ENCODE measurements around the gene CSTB. TPM values are rescaled to one million over a fixed set of nuclear protein-coding genes. Genes with fewer than 3 reads are reported as not detected.
"Not testable (repeated sequence)": the region's sequence is repeated elsewhere in the genome, so short reads cannot be mapped to it uniquely, and the experiment has no call there.

Gene CSTB, protein sequence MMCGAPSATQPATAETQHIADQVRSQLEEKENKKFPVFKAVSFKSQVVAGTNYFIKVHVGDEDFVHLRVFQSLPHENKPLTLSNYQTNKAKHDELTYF
- total RNA-seq (26.5 TPM), polyA plus RNA-seq (198 TPM)
- long read RNA-seq, donor 1, transcript CSTB-202 (1 exons, 3,744 nt): minor isoform, 6 of 33 reads
- long read RNA-seq, donor 1, transcript CSTB-201 (3 exons, 2,164 nt): major isoform, 26 of 33 reads
- long read RNA-seq, donor 1, partial matches to known transcripts: 0 of 33 reads
- long read RNA-seq, donor 1, other reads (novel, unspliced or antisense): 0 of 33 reads
- long read RNA-seq, donor 2, transcript CSTB-204 (2 exons, 2,354 nt): minor isoform, 7 of 174 reads
- long read RNA-seq, donor 2, transcript CSTB-201 (3 exons, 2,164 nt): major isoform, 109 of 174 reads
- long read RNA-seq, donor 2, transcript CSTB-202 (1 exons, 3,744 nt): minor isoform, 40 of 174 reads
- long read RNA-seq, donor 2, partial matches to known transcripts: 18 of 174 reads
- long read RNA-seq, donor 2, other reads (novel, unspliced or antisense): 0 of 174 reads
- long read RNA-seq, donor 3, transcript CSTB-202 (1 exons, 3,744 nt): minor isoform, 46 of 344 reads
- long read RNA-seq, donor 3, transcript CSTB-204 (2 exons, 2,354 nt): minor isoform, 5 of 344 reads
- long read RNA-seq, donor 3, transcript CSTB-201 (3 exons, 2,164 nt): major isoform, 265 of 344 reads
- long read RNA-seq, donor 3, partial matches to known transcripts: 26 of 344 reads
- long read RNA-seq, donor 3, other reads (novel, unspliced or antisense): 0 of 344 reads
- long read RNA-seq, donor 4, transcript CSTB-202 (1 exons, 3,744 nt): minor isoform, 29 of 176 reads
- long read RNA-seq, donor 4, transcript CSTB-201 (3 exons, 2,164 nt): major isoform, 130 of 176 reads
- long read RNA-seq, donor 4, partial matches to known transcripts: 14 of 176 reads
- long read RNA-seq, donor 4, other reads (novel, unspliced or antisense): 0 of 176 reads
- long read RNA-seq, donor 5, transcript CSTB-202 (1 exons, 3,744 nt): minor isoform, 45 of 362 reads
- long read RNA-seq, donor 5, transcript CSTB-204 (2 exons, 2,354 nt): minor isoform, 10 of 362 reads
- long read RNA-seq, donor 5, transcript CSTB-201 (3 exons, 2,164 nt): major isoform, 275 of 362 reads
- long read RNA-seq, donor 5, partial matches to known transcripts: 30 of 362 reads
- long read RNA-seq, donor 5, other reads (novel, unspliced or antisense): 0 of 362 reads
- long read RNA-seq, donor 6, transcript CSTB-201 (3 exons, 2,164 nt): major isoform, 96 of 115 reads
- long read RNA-seq, donor 6, transcript CSTB-202 (1 exons, 3,744 nt): minor isoform, 12 of 115 reads
- long read RNA-seq, donor 6, partial matches to known transcripts: 5 of 115 reads
- long read RNA-seq, donor 6, other reads (novel, unspliced or antisense): 0 of 115 reads
- long read RNA-seq, donor 7, transcript CSTB-201 (3 exons, 2,164 nt): major isoform, 187 of 243 reads
- long read RNA-seq, donor 7, transcript CSTB-202 (1 exons, 3,744 nt): minor isoform, 34 of 243 reads
- long read RNA-seq, donor 7, partial matches to known transcripts: 15 of 243 reads
- long read RNA-seq, donor 7, other reads (novel, unspliced or antisense): 5 of 243 reads
- long read RNA-seq, donor 8, transcript CSTB-201 (3 exons, 2,164 nt): major isoform, 82 of 87 reads
- long read RNA-seq, donor 8, partial matches to known transcripts: 0 of 87 reads
- long read RNA-seq, donor 8, other reads (novel, unspliced or antisense): 0 of 87 reads
- long read RNA-seq, donor 9, transcript CSTB-201 (3 exons, 2,164 nt): major isoform, 90 of 116 reads
- long read RNA-seq, donor 9, transcript CSTB-202 (1 exons, 3,744 nt): minor isoform, 15 of 116 reads
- long read RNA-seq, donor 9, partial matches to known transcripts: 8 of 116 reads
- long read RNA-seq, donor 9, other reads (novel, unspliced or antisense): 0 of 116 reads
- long read RNA-seq, donor 10, transcript CSTB-201 (3 exons, 2,164 nt): major isoform, 176 of 229 reads
- long read RNA-seq, donor 10, transcript CSTB-202 (1 exons, 3,744 nt): minor isoform, 23 of 229 reads
- long read RNA-seq, donor 10, partial matches to known transcripts: 23 of 229 reads
- long read RNA-seq, donor 10, other reads (novel, unspliced or antisense): 5 of 229 reads

DNA sequence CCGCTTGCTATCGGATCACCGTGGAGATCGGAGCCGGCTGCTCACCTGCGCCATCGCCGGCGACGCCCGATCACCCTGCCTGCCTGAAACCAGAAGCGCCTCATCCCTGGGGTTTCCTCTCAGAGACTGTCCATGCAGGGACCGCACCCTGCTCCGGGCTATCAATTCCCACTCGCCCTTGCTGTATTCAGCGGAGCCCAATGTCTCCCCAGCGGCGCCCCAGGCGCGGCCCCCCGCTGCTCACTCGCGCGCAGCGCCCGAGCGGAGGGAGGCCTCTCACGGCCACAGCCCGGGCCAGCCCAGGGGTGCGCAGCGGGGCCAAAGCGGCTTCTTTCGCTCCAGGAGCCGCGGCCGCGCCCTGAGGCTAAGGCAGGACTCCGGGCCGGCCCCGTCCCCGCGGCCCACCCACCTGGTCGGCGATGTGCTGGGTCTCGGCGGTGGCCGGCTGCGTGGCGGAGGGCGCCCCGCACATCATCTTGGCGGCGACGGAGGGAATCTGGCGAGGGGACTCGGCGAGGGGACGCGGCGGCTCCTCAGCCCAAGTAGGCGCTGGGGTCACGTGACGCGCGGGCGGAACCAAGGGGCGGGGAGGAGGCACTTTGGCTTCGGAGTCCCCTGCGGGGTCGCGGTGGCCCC, at the start of gene CSTB:
Gene CSTB (minus strand): TSS at position 514 of the 636 bp plus-strand sequence. CDS start 39 bp downstream, at position 475.
- peak within 1 kb of the TSS; percentile 62 to 87 for H3K4me3 ChIP-seq (ENCODE audit: low read length in 2 of 2)
- 1% methylated on average over 71 of the region's 71 CpGs for WGBS
- H3K27ac ChIP-seq (ENCODE audit: low read depth in 1 of 2, low read length in 1 of 2): peak within 1 kb of the TSS in 1 of 2 donors; percentile 88
- H3K9me3 ChIP-seq (ENCODE audit: control insufficient read depth in 2 of 2, insufficient read depth in 1 of 2, low read length in 1 of 2): peaks cover 0 to 4% of the 10 kb centered on the region in 2 donors
- DNase-seq (ENCODE audit: low read depth in 6 of 9, low spot score in 9 of 9): peak in 8 of 9 donors; percentile 30 to 83 (median 65)
- H3K4me1 ChIP-seq (ENCODE audit: control insufficient read depth in 2 of 2, insufficient read depth in 2 of 2, low read length in 2 of 2): peaks cover 0 to 28% of the 10 kb centered on the region in 2 donors
- peaks cover 2 to 5% of the 10 kb centered on the region in 2 donors for H3K27me3 ChIP-seq (ENCODE audit: control insufficient read depth in 2 of 2, insufficient read depth in 1 of 2, low read length in 1 of 2)
- H3K36me3 ChIP-seq (ENCODE audit: control insufficient read depth in 2 of 2, insufficient read depth in 2 of 2, low read length in 1 of 2): peaks cover 4 to 16% of the 10 kb centered on the region in 2 donors

DNA sequence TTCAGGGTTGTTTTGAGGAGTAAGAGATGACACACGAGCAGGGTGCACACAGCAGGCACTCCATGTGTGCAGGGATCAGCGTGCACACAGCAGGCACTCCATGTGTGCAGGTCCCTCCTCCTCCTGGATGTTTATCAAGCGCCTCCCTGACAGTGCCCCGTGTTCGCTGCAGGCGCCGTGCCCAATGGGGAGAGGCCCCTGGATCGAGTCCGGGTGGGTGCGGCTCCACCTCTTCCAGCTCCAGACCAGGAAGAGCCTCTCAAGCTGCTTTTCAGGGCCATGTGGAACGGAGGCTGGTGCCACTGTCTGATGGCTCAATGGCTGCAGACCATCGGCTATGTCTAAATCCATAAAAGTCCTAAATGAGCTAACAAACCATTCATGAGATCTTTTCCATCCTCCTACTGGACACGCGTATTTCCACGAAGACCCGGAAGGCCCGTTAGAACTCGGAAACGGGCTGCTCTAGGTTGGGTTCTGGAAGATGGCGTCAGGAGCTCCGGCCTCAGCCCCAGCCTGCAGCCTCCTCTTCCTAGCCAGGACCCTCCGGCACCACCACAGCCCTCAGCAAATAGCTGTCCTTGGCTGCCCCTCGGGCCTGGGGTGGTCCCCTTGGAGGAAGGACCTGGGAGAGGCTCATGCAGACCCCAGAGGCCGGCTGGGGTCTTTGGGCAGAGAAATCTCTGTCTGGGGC, 49.3 kb upstream of the CSTB start:
- DNase-seq (ENCODE audit: low read depth in 6 of 9, low spot score in 9 of 9): no peak
- H3K27ac ChIP-seq (ENCODE audit: low read depth in 1 of 2, low read length in 1 of 2): no peak overlapping the region

DNA sequence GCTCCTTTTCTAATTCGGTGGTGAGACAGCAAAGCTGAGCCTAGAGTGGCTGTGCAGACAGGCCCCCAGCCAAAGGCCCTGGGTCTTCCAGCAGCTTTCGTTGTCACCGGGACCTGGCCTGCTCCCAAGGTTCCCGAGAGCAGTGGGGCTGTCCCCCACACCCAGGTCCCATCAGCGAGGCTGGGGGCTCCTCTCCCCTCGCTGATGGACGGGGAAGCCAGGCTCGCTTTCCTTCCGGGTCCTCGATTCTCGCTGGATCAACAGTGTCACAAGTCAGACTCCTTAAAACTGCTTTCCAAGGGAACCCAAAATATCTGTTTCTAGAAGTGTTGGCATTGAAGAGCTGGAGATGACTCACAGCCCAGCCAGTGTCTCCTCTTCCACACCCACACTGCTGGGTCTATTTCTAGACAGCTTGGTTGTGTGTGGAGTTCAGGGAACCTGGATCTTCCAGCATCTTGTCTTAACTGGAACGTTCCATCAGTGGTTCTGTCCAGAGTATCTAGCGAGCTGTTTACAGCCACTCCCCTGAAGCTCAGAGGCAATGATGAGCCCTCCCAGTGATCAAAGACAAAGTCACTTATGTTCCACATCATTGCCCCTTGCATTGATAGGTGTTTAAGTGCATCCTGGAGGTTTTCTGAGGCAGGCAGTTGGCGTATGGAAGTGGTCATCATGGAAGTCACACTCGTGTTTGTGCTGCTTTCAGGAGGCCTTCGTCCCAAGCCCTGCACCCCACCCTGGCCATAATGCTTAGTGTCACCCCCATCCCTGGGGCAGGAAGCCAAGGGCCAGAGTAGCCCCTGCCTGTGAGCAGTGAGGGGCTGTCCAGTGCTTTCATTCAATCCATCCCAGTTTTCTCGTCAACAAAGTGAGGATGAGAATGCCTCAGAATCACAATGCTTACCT, 48.5 kb upstream of the CSTB start:
- H3K4me3 ChIP-seq (ENCODE audit: low read length in 2 of 2): no peak overlapping the region
- no peak for DNase-seq (ENCODE audit: low read depth in 6 of 9, low spot score in 9 of 9)
- no peaks in the 10 kb centered on the region for H3K36me3 ChIP-seq (ENCODE audit: control insufficient read depth in 2 of 2, insufficient read depth in 2 of 2, low read length in 1 of 2)
- WGBS: 92% methylated on average over 17 of the region's 17 CpGs
- H3K27ac ChIP-seq (ENCODE audit: low read depth in 1 of 2, low read length in 1 of 2): no peak overlapping the region
- H3K27me3 ChIP-seq (ENCODE audit: control insufficient read depth in 2 of 2, insufficient read depth in 1 of 2, low read length in 1 of 2): peaks cover 0 to 18% of the 10 kb centered on the region in 2 donors
- H3K4me1 ChIP-seq (ENCODE audit: control insufficient read depth in 2 of 2, insufficient read depth in 2 of 2, low read length in 2 of 2): peaks cover 0 to 4% of the 10 kb centered on the region in 2 donors
- H3K9me3 ChIP-seq (ENCODE audit: control insufficient read depth in 2 of 2, insufficient read depth in 1 of 2, low read length in 1 of 2): peaks cover 0 to 3% of the 10 kb centered on the region in 2 donors

More for the DNA sequence above, 49.3 kb upstream of the CSTB start:
- H3K36me3 ChIP-seq (ENCODE audit: control insufficient read depth in 2 of 2, insufficient read depth in 2 of 2, low read length in 1 of 2): no peaks in the 10 kb centered on the region
- H3K27me3 ChIP-seq (ENCODE audit: control insufficient read depth in 2 of 2, insufficient read depth in 1 of 2, low read length in 1 of 2): peaks cover 0 to 21% of the 10 kb centered on the region in 2 donors
- 95% methylated on average over 24 of the region's 24 CpGs for WGBS
- no peaks in the 10 kb centered on the region for H3K9me3 ChIP-seq (ENCODE audit: control insufficient read depth in 2 of 2, insufficient read depth in 1 of 2, low read length in 1 of 2)
- H3K4me3 ChIP-seq (ENCODE audit: low read length in 2 of 2): no peak overlapping the region
- H3K4me1 ChIP-seq (ENCODE audit: control insufficient read depth in 2 of 2, insufficient read depth in 2 of 2, low read length in 2 of 2): peaks cover 0 to 4% of the 10 kb centered on the region in 2 donors

DNA sequence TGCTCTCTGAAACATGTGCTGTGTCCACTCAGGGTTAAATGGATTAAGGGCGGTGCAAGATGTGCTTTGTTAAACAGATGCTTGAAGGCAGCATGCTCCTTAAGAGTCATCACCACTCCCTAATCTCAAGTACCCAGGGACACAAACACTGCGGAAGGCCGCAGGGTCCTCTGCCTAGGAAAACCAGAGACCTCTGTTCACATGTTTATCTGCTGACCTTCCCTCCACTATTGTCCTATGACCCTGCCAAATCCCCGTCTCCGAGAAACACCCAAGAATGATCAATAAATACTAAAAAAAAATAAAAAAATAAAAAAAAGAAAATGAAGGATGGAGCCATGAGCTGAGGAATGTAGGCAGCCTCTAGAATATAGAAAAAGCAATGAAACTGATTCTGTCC, 46.6 kb upstream of the CSTB start:
- DNase-seq (ENCODE audit: low read depth in 6 of 9, low spot score in 9 of 9); H3K36me3 ChIP-seq (ENCODE audit: control insufficient read depth in 2 of 2, insufficient read depth in 2 of 2, low read length in 1 of 2); H3K4me3 ChIP-seq (ENCODE audit: low read length in 2 of 2); H3K4me1 ChIP-seq (ENCODE audit: control insufficient read depth in 2 of 2, insufficient read depth in 2 of 2, low read length in 2 of 2); H3K27ac ChIP-seq (ENCODE audit: low read depth in 1 of 2, low read length in 1 of 2): not testable (repeated sequence)
- H3K9me3 ChIP-seq (ENCODE audit: control insufficient read depth in 2 of 2, insufficient read depth in 1 of 2, low read length in 1 of 2): peaks cover 0 to 14% of the 10 kb centered on the region in 2 donors
- H3K27me3 ChIP-seq (ENCODE audit: control insufficient read depth in 2 of 2, insufficient read depth in 1 of 2, low read length in 1 of 2): peaks cover 0 to 14% of the 10 kb centered on the region in 2 donors
- WGBS: 99% methylated on average over 2 of the region's 5 CpGs

DNA sequence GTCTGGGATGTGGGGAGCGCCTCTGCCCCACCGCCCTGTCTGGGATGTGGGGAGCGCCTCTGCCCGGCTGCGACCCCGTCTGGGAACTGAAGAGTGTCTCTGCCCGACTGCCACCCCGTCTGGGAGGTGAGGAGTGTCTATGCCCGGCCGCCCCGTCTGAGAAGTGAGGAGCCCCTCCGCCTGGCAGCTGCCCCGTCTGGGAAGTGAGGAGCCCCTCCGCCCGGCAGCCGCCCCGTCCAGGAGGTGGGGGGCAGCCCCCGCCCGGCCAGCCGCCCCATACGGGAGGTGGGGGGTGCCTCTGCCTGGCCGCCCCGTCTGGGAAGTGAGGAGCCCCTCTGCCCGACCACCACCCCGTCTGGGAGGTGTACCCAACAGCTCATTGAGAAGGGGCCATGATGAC, 46.1 kb upstream of the CSTB start:
- not testable (repeated sequence) for H3K36me3 ChIP-seq (ENCODE audit: control insufficient read depth in 2 of 2, insufficient read depth in 2 of 2, low read length in 1 of 2); DNase-seq (ENCODE audit: low read depth in 6 of 9, low spot score in 9 of 9); H3K27ac ChIP-seq (ENCODE audit: low read depth in 1 of 2, low read length in 1 of 2); H3K4me3 ChIP-seq (ENCODE audit: low read length in 2 of 2); H3K4me1 ChIP-seq (ENCODE audit: control insufficient read depth in 2 of 2, insufficient read depth in 2 of 2, low read length in 2 of 2)
- 95% methylated on average over 25 of the region's 25 CpGs for WGBS
- Histone ChIP-seq H3K9me3 (ENCODE audit: control insufficient read depth in 2 of 2, insufficient read depth in 1 of 2, low read length in 1 of 2) (peaks cover 0 to 14% of the 10 kb centered on the region in 2 donors), H3K27me3 (ENCODE audit: control insufficient read depth in 2 of 2, insufficient read depth in 1 of 2, low read length in 1 of 2) (peaks cover 0 to 14% of the 10 kb centered on the region in 2 donors)

DNA sequence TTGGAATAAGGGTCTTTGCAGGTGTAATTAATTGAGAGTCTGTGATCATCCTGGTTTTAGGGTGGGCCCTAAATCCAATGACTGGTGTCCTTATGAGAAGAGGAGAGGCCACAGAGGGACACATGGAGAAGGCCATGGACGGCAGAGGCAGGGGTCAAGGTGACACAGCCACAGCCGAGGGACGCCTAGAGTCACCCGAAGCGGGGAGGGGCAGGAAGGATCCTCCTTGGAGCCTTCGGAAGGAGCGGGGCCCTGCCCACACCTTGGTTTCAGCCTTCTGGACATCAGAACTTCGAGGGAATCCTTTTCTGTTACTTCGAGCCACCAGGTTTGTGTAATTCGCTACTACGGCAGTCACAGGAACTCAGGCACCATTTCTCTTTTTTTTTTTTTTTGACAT, 44.4 kb upstream of the CSTB start:
- Histone ChIP-seq H3K27me3 (ENCODE audit: control insufficient read depth in 2 of 2, insufficient read depth in 1 of 2, low read length in 1 of 2) (no peaks in the 10 kb centered on the region), H3K4me3 (ENCODE audit: low read length in 2 of 2) (no peak overlapping the region), H3K27ac (ENCODE audit: low read depth in 1 of 2, low read length in 1 of 2) (no peak overlapping the region), H3K4me1 (ENCODE audit: control insufficient read depth in 2 of 2, insufficient read depth in 2 of 2, low read length in 2 of 2) (peaks cover 0 to 3% of the 10 kb centered on the region in 2 donors), H3K36me3 (ENCODE audit: control insufficient read depth in 2 of 2, insufficient read depth in 2 of 2, low read length in 1 of 2) (no peaks in the 10 kb centered on the region), H3K9me3 (ENCODE audit: control insufficient read depth in 2 of 2, insufficient read depth in 1 of 2, low read length in 1 of 2) (peaks cover 0 to 14% of the 10 kb centered on the region in 2 donors)
- 98% methylated on average over 11 of the region's 11 CpGs for WGBS
- DNase-seq (ENCODE audit: low read depth in 6 of 9, low spot score in 9 of 9): no peak

Measured in thymus (tissue), 14 donors.